ENCODE measurements around the gene DCAF4.

DNA sequence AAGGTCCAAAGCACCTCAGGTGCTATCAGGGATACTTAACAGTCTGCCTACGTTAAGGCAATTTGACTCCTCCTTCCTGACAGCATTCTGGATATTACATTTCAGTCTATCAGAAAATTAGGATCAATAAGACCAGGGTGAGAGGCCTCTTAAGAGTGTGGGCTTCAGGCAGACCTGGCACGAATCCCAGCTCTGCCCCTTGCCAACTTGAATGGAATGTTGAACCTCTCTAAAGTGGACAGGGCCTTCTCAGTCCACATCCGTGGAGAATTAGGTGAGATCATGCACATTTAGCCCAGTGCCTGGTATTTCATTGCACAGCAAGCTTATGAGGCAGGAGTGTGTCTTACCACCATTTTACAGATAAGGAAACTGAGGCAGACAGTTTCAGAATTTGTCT is 25.9 kb downstream of the DCAF4 start:
- TF ChIP-seq, protein P1, sequence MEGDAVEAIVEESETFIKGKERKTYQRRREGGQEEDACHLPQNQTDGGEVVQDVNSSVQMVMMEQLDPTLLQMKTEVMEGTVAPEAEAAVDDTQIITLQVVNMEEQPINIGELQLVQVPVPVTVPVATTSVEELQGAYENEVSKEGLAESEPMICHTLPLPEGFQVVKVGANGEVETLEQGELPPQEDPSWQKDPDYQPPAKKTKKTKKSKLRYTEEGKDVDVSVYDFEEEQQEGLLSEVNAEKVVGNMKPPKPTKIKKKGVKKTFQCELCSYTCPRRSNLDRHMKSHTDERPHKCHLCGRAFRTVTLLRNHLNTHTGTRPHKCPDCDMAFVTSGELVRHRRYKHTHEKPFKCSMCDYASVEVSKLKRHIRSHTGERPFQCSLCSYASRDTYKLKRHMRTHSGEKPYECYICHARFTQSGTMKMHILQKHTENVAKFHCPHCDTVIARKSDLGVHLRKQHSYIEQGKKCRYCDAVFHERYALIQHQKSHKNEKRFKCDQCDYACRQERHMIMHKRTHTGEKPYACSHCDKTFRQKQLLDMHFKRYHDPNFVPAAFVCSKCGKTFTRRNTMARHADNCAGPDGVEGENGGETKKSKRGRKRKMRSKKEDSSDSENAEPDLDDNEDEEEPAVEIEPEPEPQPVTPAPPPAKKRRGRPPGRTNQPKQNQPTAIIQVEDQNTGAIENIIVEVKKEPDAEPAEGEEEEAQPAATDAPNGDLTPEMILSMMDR (conservative IDR thresholded peaks at IDR 0.05; ENCODE audit: low read depth, low read length) = no peak
- TF ChIP-seq CHD1 (IDR thresholded peaks at IDR 0.05; ENCODE audit: low read depth, low read length) = no peak
- TF ChIP-seq, protein P2, sequence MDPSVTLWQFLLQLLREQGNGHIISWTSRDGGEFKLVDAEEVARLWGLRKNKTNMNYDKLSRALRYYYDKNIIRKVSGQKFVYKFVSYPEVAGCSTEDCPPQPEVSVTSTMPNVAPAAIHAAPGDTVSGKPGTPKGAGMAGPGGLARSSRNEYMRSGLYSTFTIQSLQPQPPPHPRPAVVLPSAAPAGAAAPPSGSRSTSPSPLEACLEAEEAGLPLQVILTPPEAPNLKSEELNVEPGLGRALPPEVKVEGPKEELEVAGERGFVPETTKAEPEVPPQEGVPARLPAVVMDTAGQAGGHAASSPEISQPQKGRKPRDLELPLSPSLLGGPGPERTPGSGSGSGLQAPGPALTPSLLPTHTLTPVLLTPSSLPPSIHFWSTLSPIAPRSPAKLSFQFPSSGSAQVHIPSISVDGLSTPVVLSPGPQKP (IDR thresholded peaks at IDR 0.05; ENCODE audit: borderline replicate concordance, low read depth, low read length) = no peak

Data from IMR-90 (cell line).